Lung (tissue), 12 donors: Measurements from ENCODE around the gene SHMT2. TPM values are rescaled to one million over a fixed set of nuclear protein-coding genes. Genes with fewer than 3 reads are reported as not detected.
A peak's percentile ranks its signal among the peaks of the same experiment; 100 is the strongest.

Source experiments
- ATAC-seq: fragments of 200-7000 bp; cut with Tn5 transposase; one replicate; pipeline ENCODE4 v1.9.1; 2020; ENCODE audit warnings: moderate number of reproducible peaks; ENCODE audit not compliant: insufficient read depth, low FRiP score
- DNase-seq, 3 donors: peaks; one replicate each; pipeline ENCODE4 v3.0.0-alpha.2; 2013 to 2017
- H3K27ac ChIP-seq, 2 donors: one replicate each; pipeline ENCODE4 v1.5.1; 2013; ENCODE audit warnings: mild to moderate bottlenecking in 2 of 2, moderate library complexity in 2 of 2, control low read depth in 1 of 2, inconsistent platforms in 1 of 2, low read depth in 1 of 2, low read length in 1 of 2
- H3K27me3 ChIP-seq, 3 donors: one replicate each; pipeline ENCODE4 v1.5.1; 2013; ENCODE audit warnings: low read length in 2 of 3; ENCODE audit not compliant: control insufficient read depth in 3 of 3, insufficient read depth in 3 of 3
- H3K36me3 ChIP-seq, 4 donors: one replicate each; pipeline ENCODE4 v1.5.1; 2013; ENCODE audit warnings: low read length in 4 of 4, mild to moderate bottlenecking in 1 of 4, moderate library complexity in 1 of 4; ENCODE audit not compliant: control insufficient read depth in 4 of 4, insufficient read depth in 4 of 4
- H3K4me1 ChIP-seq, 5 donors: one replicate each; pipeline ENCODE4 v1.5.1; 2013; ENCODE audit warnings: low read length in 5 of 5, mild to moderate bottlenecking in 2 of 5, moderate library complexity in 1 of 5; ENCODE audit not compliant: control insufficient read depth in 5 of 5, insufficient read depth in 5 of 5
- H3K4me3 ChIP-seq: one replicate; pipeline ENCODE4 v1.5.1; 2013; ENCODE audit warnings: mild to moderate bottlenecking, control low read depth, moderate library complexity
- H3K9ac ChIP-seq, 2 donors: one replicate each; pipeline ENCODE4 v1.5.1; 2013; ENCODE audit warnings: low read length in 2 of 2, control low read depth in 1 of 2; ENCODE audit not compliant: insufficient read depth in 1 of 2
- H3K9me3 ChIP-seq, 4 donors: one replicate each; pipeline ENCODE4 v1.5.1; 2013; ENCODE audit warnings: low read length in 3 of 4, mild to moderate bottlenecking in 1 of 4, moderate library complexity in 1 of 4; ENCODE audit not compliant: control insufficient read depth in 4 of 4, insufficient read depth in 3 of 4
- CTCF ChIP-seq: IDR thresholded peaks from 2 replicates; pipeline ENCODE4 v1.5.1; 2012; ENCODE audit warnings: mild to moderate bottlenecking; ENCODE audit errors: control extremely low read depth, extremely low read depth
- WGBS, 2 donors: extraction: QIAGEN DNeasy Blood & Tissue Kit; methylation state at CpG; one replicate each; pipeline ENCODE4 v1.1.7; 2013; 5-methylcytosine and 5-hydroxymethylcytosine counted together
- polyA plus RNA-seq, 2 donors: library from polyadenylated mRNA; stranded (reverse); fragments of 200-250 nt; gene quantifications; one replicate each; pipeline ENCODE4 v1.2.1, GENCODE V29; 2013
- total RNA-seq, 2 donors: library from RNA; depleted of rRNA in 1 of 2; stranded (reverse); fragments of >200 nt in 1 of 2; gene quantifications; one replicate each; pipeline ENCODE4 v1.2.1, GENCODE V29; 2014 to 2021
- donor health status: control.
- donor health status: control.
- donor health status: Bipolar disorder and iron deficiency.
- donor health status: healthy.
- donor health status: DM: yes; HTN: yes; CAD: no.

The SHMT2 gene
- total and polyA plus RNA-seq, 4 donors: 46.1 to 113 (median 76.8) TPM

GRCh38 chr12:57208631-57209282 is 20.8 kb upstream of the SHMT2 start:
- peaks cover 0 to 3% (median 0%) of the 10 kb centered on the region in 5 donors for H3K4me1 ChIP-seq
- no peak for ATAC-seq
- no peak for DNase-seq
- no peaks in the 10 kb centered on the region for H3K9me3 ChIP-seq
- TF ChIP-seq CTCF: no peak
- no peak overlapping the region for H3K4me3 ChIP-seq
- no peaks in the 10 kb centered on the region for H3K27me3 ChIP-seq
- 74 to 78% methylated on average over 21 to 22 of the region's 22 CpGs for WGBS, 2 donors
- H3K36me3 ChIP-seq: peaks cover 0 to 66% (median 46%) of the 10 kb centered on the region in 4 donors
- H3K27ac ChIP-seq: peak overlapping the region in 1 of 2 donors; percentile 18
- no peak overlapping the region for H3K9ac ChIP-seq

GRCh38 chr12:57209916-57210315 is 19.6 kb upstream of the SHMT2 start:
- no peak for TF ChIP-seq CTCF
- DNase-seq (no peak), ATAC-seq (no peak)
- no peaks in the 10 kb centered on the region for H3K9me3 ChIP-seq
- 80 to 85% methylated on average over 8 of the region's 8 CpGs for WGBS, 2 donors
- H3K9ac ChIP-seq: no peak overlapping the region
- peaks cover 0 to 4% (median 0%) of the 10 kb centered on the region in 5 donors for H3K4me1 ChIP-seq
- peaks cover 0 to 60% (median 38%) of the 10 kb centered on the region in 4 donors for H3K36me3 ChIP-seq
- no peak overlapping the region for H3K27ac ChIP-seq
- H3K4me3 ChIP-seq: no peak overlapping the region
- H3K27me3 ChIP-seq: peaks cover 0 to 7% (median 3%) of the 10 kb centered on the region in 3 donors

- no peak overlapping the region for H3K27ac ChIP-seq
- no peak for TF ChIP-seq CTCF
- peaks cover 0 to 4% (median 0%) of the 10 kb centered on the region in 5 donors for H3K4me1 ChIP-seq
- H3K27me3 ChIP-seq: peaks cover 0 to 12% (median 9%) of the 10 kb centered on the region in 3 donors
- no peaks in the 10 kb centered on the region for H3K9me3 ChIP-seq
- DNase-seq (no peak), ATAC-seq (no peak)
- 95% methylated on average over 15 of the region's 15 CpGs for WGBS, 2 donors
- no peak overlapping the region for H3K9ac ChIP-seq
- no peak overlapping the region for H3K4me3 ChIP-seq
- peaks cover 0 to 54% (median 36%) of the 10 kb centered on the region in 4 donors for H3K36me3 ChIP-seq
These were observed 19.1 kb upstream of the SHMT2 start for GRCh38 chr12:57210461-57210860.
